Measurements from ENCODE around the gene NPTN.
"Not testable (repeated sequence)": the region's sequence is repeated elsewhere in the genome, so short reads cannot be mapped to it uniquely, and the experiment has no call there.

NPTN gene

GRCh38 chr15:73569361-73569760, 63.8 kb downstream of the NPTN start:
- no peaks in the 10 kb centered on the region for H3K27me3 ChIP-seq (ENCODE audit: control insufficient read depth, insufficient read depth, low read length)
- H3K27ac ChIP-seq (ENCODE audit: low read depth, low read length), result no peak overlapping the region
- no peaks in the 10 kb centered on the region for H3K4me1 ChIP-seq (ENCODE audit: control insufficient read depth, insufficient read depth, low read length)
- no peak overlapping the region for H3K9ac ChIP-seq (ENCODE audit: low read depth, low read length)
- no peaks in the 10 kb centered on the region for H3K9me3 ChIP-seq (ENCODE audit: control insufficient read depth, insufficient read depth, low read length)
- H3K36me3 ChIP-seq (ENCODE audit: control insufficient read depth, insufficient read depth, low read length), result peaks cover 84% of the 10 kb centered on the region
- H3K4me3 ChIP-seq (ENCODE audit: low read depth, low read length), result no peak overlapping the region

DNA sequence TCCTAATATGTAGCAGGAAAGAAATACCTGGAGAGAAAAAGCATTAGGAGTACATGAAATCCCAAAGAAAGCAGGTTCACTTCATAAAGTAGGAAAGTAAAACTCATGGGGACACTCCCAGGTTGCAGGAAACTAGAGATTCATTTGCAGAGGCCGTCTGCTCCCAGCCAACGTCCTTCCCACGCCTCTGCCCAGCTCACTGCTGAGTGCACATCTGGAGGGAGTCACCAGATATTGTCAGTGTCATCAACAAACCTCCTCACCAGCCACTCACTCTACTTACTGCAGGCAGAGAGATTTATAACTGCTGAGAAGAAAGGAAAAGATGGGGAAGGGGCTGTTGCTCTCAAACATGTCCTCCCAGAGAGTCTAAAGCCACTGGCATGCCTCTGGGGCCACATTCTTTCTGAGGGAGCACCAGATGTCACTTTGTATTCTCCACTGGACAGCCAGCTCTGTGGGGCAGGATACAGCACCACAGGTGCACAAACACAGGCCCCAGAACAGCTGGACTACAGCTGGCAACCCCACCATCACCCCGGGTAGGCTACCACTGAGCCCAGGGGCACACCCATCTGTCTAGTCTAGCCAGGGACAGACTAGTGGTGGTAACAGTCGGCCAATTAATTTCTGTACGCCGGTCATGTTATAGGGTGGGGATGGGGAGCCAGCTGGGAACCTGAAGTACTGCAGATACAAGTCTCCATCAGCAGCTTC, 64.5 kb downstream of the NPTN start:
- Histone ChIP-seq H3K9me3 (ENCODE audit: control insufficient read depth, insufficient read depth, low read length) (no peaks in the 10 kb centered on the region), H3K36me3 (ENCODE audit: control insufficient read depth, insufficient read depth, low read length) (peaks cover 87% of the 10 kb centered on the region), H3K27ac (ENCODE audit: low read depth, low read length) (no peak overlapping the region), H3K9ac (ENCODE audit: low read depth, low read length) (no peak overlapping the region), H3K4me3 (ENCODE audit: low read depth, low read length) (no peak overlapping the region), H3K27me3 (ENCODE audit: control insufficient read depth, insufficient read depth, low read length) (no peaks in the 10 kb centered on the region), H3K4me1 (ENCODE audit: control insufficient read depth, insufficient read depth, low read length) (no peaks in the 10 kb centered on the region)

DNA sequence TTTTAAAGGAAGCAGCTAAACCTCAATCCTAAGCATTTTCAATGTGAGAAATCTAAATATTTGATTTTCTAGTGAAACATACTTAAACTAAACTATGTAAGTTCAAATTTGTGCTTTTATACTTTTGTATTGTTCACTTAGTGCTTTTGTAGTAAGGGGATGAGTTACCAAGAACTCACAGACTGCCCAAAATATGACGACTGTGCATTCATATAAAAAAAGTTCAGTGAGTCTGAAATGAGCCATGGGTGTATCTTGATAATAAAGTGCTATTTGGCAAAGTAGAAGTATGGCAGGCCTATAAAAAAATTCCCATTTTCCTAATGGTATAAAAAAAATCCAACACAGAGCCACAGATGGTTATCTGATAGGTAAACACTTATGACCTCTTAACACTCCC, 66.2 kb downstream of the NPTN start:
- H3K4me1 ChIP-seq (ENCODE audit: control insufficient read depth, insufficient read depth, low read length), result no peaks in the 10 kb centered on the region
- no peak overlapping the region for H3K9ac ChIP-seq (ENCODE audit: low read depth, low read length)
- H3K36me3 ChIP-seq (ENCODE audit: control insufficient read depth, insufficient read depth, low read length), result peaks cover 87% of the 10 kb centered on the region

DNA sequence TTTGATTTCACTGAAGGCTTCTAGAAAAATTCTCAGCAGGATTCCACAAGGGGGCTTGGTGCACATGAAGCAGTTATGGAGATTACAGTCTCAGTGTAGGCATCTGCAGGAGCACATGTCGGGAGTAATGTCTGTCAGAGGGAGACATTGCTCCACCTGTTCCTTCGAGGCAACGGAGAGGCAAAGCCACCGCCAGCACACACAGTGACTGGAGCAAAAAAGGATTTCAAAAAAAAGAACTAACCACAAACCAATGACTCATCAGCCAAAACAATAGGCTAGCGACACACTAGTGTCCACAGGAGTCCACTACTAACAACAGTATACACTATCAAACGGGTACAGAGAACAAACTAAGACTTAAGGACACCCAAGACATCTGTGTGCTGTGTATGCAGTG, 68.9 kb downstream of the NPTN start:
- Histone ChIP-seq H3K36me3 (ENCODE audit: control insufficient read depth, insufficient read depth, low read length) (peaks cover 82% of the 10 kb centered on the region), H3K4me3 (ENCODE audit: low read depth, low read length) (no peak overlapping the region), H3K27me3 (ENCODE audit: control insufficient read depth, insufficient read depth, low read length) (no peaks in the 10 kb centered on the region), H3K4me1 (ENCODE audit: control insufficient read depth, insufficient read depth, low read length) (no peaks in the 10 kb centered on the region), H3K9me3 (ENCODE audit: control insufficient read depth, insufficient read depth, low read length) (no peaks in the 10 kb centered on the region), H3K9ac (ENCODE audit: low read depth, low read length) (no peak overlapping the region), H3K27ac (ENCODE audit: low read depth, low read length) (no peak overlapping the region)

More for the DNA sequence above, 66.2 kb downstream of the NPTN start:
- Histone ChIP-seq H3K27ac (ENCODE audit: low read depth, low read length) (no peak overlapping the region), H3K9me3 (ENCODE audit: control insufficient read depth, insufficient read depth, low read length) (no peaks in the 10 kb centered on the region), H3K4me3 (ENCODE audit: low read depth, low read length) (no peak overlapping the region), H3K27me3 (ENCODE audit: control insufficient read depth, insufficient read depth, low read length) (no peaks in the 10 kb centered on the region)

- H3K9me3 ChIP-seq (ENCODE audit: control insufficient read depth, insufficient read depth, low read length), result no peaks in the 10 kb centered on the region
- no peak overlapping the region for H3K4me3 ChIP-seq (ENCODE audit: low read depth, low read length)
- no peak overlapping the region for H3K27ac ChIP-seq (ENCODE audit: low read depth, low read length)
- H3K36me3 ChIP-seq (ENCODE audit: control insufficient read depth, insufficient read depth, low read length), result peaks cover 72% of the 10 kb centered on the region
- H3K9ac ChIP-seq (ENCODE audit: low read depth, low read length), result no peak overlapping the region
- no peaks in the 10 kb centered on the region for H3K4me1 ChIP-seq (ENCODE audit: control insufficient read depth, insufficient read depth, low read length)
- no peaks in the 10 kb centered on the region for H3K27me3 ChIP-seq (ENCODE audit: control insufficient read depth, insufficient read depth, low read length)
Observed at GRCh38 chr15:73560501-73561117, 72.6 kb downstream of the NPTN start.

DNA sequence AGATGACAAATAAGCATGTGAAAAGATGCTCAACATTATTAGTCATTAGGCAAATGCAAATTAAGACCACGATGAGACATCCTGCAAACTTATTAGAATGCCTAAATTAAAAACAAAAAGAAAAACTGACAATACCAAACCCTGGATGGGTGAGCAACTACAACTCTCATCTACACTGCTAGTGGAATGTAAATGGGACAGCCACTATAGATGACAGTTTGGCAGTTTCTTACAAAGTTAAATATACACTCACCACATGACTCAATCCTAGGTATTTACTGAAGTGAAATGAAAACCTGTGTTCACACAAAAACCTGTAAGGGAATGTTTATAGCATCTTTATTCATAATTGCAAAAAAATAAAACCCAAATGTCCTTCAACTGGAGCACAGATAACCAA, 74.7 kb downstream of the NPTN start:
- H3K4me1 ChIP-seq (ENCODE audit: control insufficient read depth, insufficient read depth, low read length), result peaks cover 17% of the 10 kb centered on the region
- no peak overlapping the region for H3K9ac ChIP-seq (ENCODE audit: low read depth, low read length)
- peaks cover 60% of the 10 kb centered on the region for H3K36me3 ChIP-seq (ENCODE audit: control insufficient read depth, insufficient read depth, low read length)
- no peak overlapping the region for H3K4me3 ChIP-seq (ENCODE audit: low read depth, low read length)
- no peaks in the 10 kb centered on the region for H3K27me3 ChIP-seq (ENCODE audit: control insufficient read depth, insufficient read depth, low read length)
- H3K9me3 ChIP-seq (ENCODE audit: control insufficient read depth, insufficient read depth, low read length), result no peaks in the 10 kb centered on the region
- H3K27ac ChIP-seq (ENCODE audit: low read depth, low read length), result no peak overlapping the region

DNA sequence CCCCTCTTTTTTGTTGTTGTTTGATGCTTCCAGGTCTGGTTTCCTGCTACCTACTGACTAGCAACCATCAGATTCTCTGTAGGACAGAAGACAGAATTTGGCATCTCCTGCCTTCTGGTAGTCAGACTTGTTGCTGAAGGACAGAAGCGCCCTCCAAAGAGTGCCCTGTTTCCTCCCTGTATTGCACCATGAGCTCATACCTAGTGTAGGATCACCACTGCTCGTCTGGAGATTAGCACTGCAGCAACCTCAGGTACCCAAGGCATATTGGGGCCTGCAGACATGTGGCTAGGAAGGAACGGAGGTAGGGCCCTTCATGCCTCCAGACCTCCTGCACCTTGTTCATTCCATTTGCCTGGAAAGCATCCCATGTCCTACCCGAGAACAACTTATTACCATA, 78.1 kb downstream of the NPTN start:
- no peak overlapping the region for H3K4me3 ChIP-seq (ENCODE audit: low read depth, low read length)
- no peaks in the 10 kb centered on the region for H3K9me3 ChIP-seq (ENCODE audit: control insufficient read depth, insufficient read depth, low read length)
- H3K36me3 ChIP-seq (ENCODE audit: control insufficient read depth, insufficient read depth, low read length), result peaks cover 31% of the 10 kb centered on the region
- no peak overlapping the region for H3K27ac ChIP-seq (ENCODE audit: low read depth, low read length)
- no peaks in the 10 kb centered on the region for H3K27me3 ChIP-seq (ENCODE audit: control insufficient read depth, insufficient read depth, low read length)
- H3K9ac ChIP-seq (ENCODE audit: low read depth, low read length), result no peak overlapping the region
- peaks cover 17% of the 10 kb centered on the region for H3K4me1 ChIP-seq (ENCODE audit: control insufficient read depth, insufficient read depth, low read length)

DNA sequence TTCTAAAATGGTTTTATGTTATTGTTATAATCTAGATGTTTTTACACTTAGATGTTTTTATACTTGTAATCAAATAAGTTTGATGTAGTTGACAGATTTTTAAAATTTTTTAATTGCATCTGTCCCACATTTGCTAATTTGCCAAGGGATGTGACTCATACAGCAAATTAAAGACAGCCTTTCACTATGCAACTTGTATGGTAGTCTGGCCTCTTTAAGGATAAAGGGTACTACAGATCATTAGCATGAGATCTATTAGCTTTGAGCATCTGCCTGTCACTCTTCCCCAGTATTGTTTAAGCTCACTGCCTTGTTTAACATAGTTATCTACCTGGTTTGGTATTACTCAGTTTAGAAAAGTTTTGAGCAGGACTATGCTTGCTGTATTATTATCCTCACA, 83.0 kb downstream of the NPTN start:
- Histone ChIP-seq H3K27me3 (ENCODE audit: control insufficient read depth, insufficient read depth, low read length) (no peaks in the 10 kb centered on the region), H3K27ac (ENCODE audit: low read depth, low read length) (no peak overlapping the region), H3K4me3 (ENCODE audit: low read depth, low read length) (no peak overlapping the region), H3K9me3 (ENCODE audit: control insufficient read depth, insufficient read depth, low read length) (no peaks in the 10 kb centered on the region), H3K9ac (ENCODE audit: low read depth, low read length) (no peak overlapping the region), H3K4me1 (ENCODE audit: control insufficient read depth, insufficient read depth, low read length) (peaks cover 12% of the 10 kb centered on the region), H3K36me3 (ENCODE audit: control insufficient read depth, insufficient read depth, low read length) (no peaks in the 10 kb centered on the region)

DNA sequence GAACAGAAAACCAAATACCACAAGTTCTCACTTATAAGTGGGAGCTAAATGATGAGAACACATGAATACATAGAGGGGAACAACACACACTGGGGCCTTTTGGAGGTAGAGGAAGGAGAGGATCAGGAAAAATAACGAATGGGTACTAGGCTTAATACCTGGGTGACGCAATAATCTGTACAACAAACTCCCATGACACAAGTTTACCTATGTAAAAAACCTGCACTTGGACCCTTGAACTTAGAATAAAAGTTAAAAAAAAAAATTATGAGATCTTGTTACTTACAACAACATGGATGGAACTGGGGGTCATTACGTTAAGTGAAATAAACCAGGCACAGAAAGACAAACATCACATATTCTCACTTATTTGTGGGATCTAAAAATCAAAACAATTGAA, 84.3 kb downstream of the NPTN start:
- H3K4me1 ChIP-seq (ENCODE audit: control insufficient read depth, insufficient read depth, low read length), result not testable (repeated sequence)

GRCh38 chr15:73541479-73541878, 91.7 kb downstream of the NPTN start:
- H3K9ac ChIP-seq (ENCODE audit: low read depth, low read length), result no peak overlapping the region
- H3K4me3 ChIP-seq (ENCODE audit: low read depth, low read length), result no peak overlapping the region
- H3K4me1 ChIP-seq (ENCODE audit: control insufficient read depth, insufficient read depth, low read length), result no peaks in the 10 kb centered on the region
- no peaks in the 10 kb centered on the region for H3K9me3 ChIP-seq (ENCODE audit: control insufficient read depth, insufficient read depth, low read length)
- H3K36me3 ChIP-seq (ENCODE audit: control insufficient read depth, insufficient read depth, low read length), result no peaks in the 10 kb centered on the region
- no peak overlapping the region for H3K27ac ChIP-seq (ENCODE audit: low read depth, low read length)
- H3K27me3 ChIP-seq (ENCODE audit: control insufficient read depth, insufficient read depth, low read length), result no peaks in the 10 kb centered on the region

More for the DNA sequence above, 84.3 kb downstream of the NPTN start:
- not testable (repeated sequence) for H3K9ac ChIP-seq (ENCODE audit: low read depth, low read length); H3K27ac ChIP-seq (ENCODE audit: low read depth, low read length); H3K36me3 ChIP-seq (ENCODE audit: control insufficient read depth, insufficient read depth, low read length); H3K4me3 ChIP-seq (ENCODE audit: low read depth, low read length); H3K9me3 ChIP-seq (ENCODE audit: control insufficient read depth, insufficient read depth, low read length); H3K27me3 ChIP-seq (ENCODE audit: control insufficient read depth, insufficient read depth, low read length)

- Histone ChIP-seq H3K27me3 (ENCODE audit: control insufficient read depth, insufficient read depth, low read length) (no peaks in the 10 kb centered on the region), H3K4me1 (ENCODE audit: control insufficient read depth, insufficient read depth, low read length) (no peaks in the 10 kb centered on the region), H3K9ac (ENCODE audit: low read depth, low read length) (no peak overlapping the region), H3K4me3 (ENCODE audit: low read depth, low read length) (no peak overlapping the region), H3K36me3 (ENCODE audit: control insufficient read depth, insufficient read depth, low read length) (no peaks in the 10 kb centered on the region), H3K27ac (ENCODE audit: low read depth, low read length) (no peak overlapping the region), H3K9me3 (ENCODE audit: control insufficient read depth, insufficient read depth, low read length) (no peaks in the 10 kb centered on the region)
Observed at GRCh38 chr15:73540161-73540560, 93.0 kb downstream of the NPTN start.

Data from HUES48 (cell line).